Lower lobe of right lung (tissue), 2 donors: ENCODE measurements around the gene SLC35F3. TPM values are rescaled to one million over a fixed set of nuclear protein-coding genes. Genes with fewer than 3 reads are reported as not detected.
"Not testable (repeated sequence)": the region's sequence is repeated elsewhere in the genome, so short reads cannot be mapped to it uniquely, and the experiment has no call there.

Experiments used
- ATAC-seq, 2 donors: fragments of 200-7000 bp; cut with Tn5 transposase; one replicate each; pipeline ENCODE4 v1.9.1; 2020 to 2022; ENCODE audit warnings: mild to moderate bottlenecking in 2 of 2, moderate library complexity in 2 of 2
- DNase-seq: peaks from one replicate; pipeline ENCODE4 v3.0.0-alpha.2; 2020
- H3K27ac ChIP-seq: fragments of 200-600 bp; one replicate; pipeline ENCODE4 v1.8.0; 2022
- H3K27me3 ChIP-seq: fragments of 200-600 bp; one replicate; pipeline ENCODE4 v1.8.0; 2022; ENCODE audit warnings: low read depth
- H3K36me3 ChIP-seq: fragments of 200-600 bp; one replicate; pipeline ENCODE4 v1.8.0; 2022; ENCODE audit warnings: mild to moderate bottlenecking
- H3K4me1 ChIP-seq: fragments of 200-600 bp; one replicate; pipeline ENCODE4 v1.8.0; 2022
- H3K4me3 ChIP-seq: fragments of 200-600 bp; one replicate; pipeline ENCODE4 v1.8.0; 2022; ENCODE audit warnings: mild to moderate bottlenecking
- H3K9me3 ChIP-seq: fragments of 200-600 bp; one replicate; pipeline ENCODE4 v1.8.0; 2022
- intact Hi-C: fragments of 100-400 bp; cut with DNase I; formaldehyde crosslinking; loops from one replicate; pipeline ENCODE4 v1.11.0; 2022
- total RNA-seq: library from RNA; stranded (reverse); fragmentation: NEBNext Ultra II Directional; extraction: Animal tissue kit (Norgen Biotek cat#: 25700); gene quantifications from one replicate; pipeline ENCODE4 v1.2.1, GENCODE V29; 2021
- TF ChIP-seq, protein P1 (sequence below): fragments of 200-600 bp; IDR thresholded peaks from one replicate; pipeline ENCODE4 v1.8.0; 2022; ENCODE audit warnings: antibody characterized with exemption, mild to moderate bottlenecking
- donor health status: DM: no; HTN: yes; CAD: no; lungs with severe emphysema.

The SLC35F3 gene
- total RNA-seq, 1 donor from 2014 or later = 0.41 TPM

DNA sequence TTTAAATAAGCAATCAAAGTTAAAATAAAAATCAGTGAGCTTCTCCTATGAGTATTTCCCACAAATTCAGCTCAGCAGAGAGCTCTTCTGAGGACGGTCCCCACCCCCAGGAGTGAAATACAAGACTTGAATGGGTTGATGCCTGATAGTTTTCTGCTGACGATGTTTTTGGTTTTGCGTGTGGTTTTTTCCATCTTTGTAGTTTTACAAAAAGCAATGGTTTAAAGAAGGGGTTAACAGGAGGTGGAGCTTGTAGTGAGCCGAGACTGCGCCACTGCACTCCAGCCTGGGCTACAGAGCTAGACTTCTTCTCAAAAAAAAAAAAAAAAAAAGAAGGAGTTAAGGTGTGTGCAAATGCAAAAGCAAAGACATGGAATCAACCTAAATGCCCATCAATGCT, 297.1 kb downstream of the SLC35F3 start:
- TF ChIP-seq, protein P1, sequence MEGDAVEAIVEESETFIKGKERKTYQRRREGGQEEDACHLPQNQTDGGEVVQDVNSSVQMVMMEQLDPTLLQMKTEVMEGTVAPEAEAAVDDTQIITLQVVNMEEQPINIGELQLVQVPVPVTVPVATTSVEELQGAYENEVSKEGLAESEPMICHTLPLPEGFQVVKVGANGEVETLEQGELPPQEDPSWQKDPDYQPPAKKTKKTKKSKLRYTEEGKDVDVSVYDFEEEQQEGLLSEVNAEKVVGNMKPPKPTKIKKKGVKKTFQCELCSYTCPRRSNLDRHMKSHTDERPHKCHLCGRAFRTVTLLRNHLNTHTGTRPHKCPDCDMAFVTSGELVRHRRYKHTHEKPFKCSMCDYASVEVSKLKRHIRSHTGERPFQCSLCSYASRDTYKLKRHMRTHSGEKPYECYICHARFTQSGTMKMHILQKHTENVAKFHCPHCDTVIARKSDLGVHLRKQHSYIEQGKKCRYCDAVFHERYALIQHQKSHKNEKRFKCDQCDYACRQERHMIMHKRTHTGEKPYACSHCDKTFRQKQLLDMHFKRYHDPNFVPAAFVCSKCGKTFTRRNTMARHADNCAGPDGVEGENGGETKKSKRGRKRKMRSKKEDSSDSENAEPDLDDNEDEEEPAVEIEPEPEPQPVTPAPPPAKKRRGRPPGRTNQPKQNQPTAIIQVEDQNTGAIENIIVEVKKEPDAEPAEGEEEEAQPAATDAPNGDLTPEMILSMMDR = no peak
- peaks cover 3% of the 10 kb centered on the region for H3K9me3 ChIP-seq
- DNase-seq (no peak), ATAC-seq (no peak)
- no peaks in the 10 kb centered on the region for H3K36me3 ChIP-seq
- H3K27ac ChIP-seq = no peak overlapping the region
- intact Hi-C loops = no loop called here
- no peaks in the 10 kb centered on the region for H3K4me1 ChIP-seq
- no peaks in the 10 kb centered on the region for H3K27me3 ChIP-seq
- no peak overlapping the region for H3K4me3 ChIP-seq

DNA sequence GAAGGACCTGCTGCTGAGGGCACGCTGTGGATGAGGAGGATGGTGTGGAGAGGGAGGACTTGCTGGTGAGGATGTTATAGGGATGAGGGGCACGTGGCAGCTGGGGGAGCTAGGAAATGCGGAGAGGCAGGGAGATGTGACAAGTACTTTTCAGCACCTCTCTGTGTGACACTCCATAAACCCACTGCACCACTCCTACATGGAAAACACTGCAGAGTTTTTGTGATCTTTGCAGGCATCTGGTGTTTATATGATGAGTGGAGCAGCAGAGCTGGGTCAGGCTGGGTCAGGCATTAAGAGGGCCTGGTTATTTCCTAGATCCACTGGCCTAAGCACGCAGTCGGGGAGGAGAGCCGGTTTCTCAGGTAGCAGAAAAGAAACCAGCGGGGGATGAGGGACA, 301.5 kb downstream of the SLC35F3 start:
- ATAC-seq = no peak
- Histone ChIP-seq H3K4me1 (no peaks in the 10 kb centered on the region), H3K36me3 (no peaks in the 10 kb centered on the region), H3K27me3 (no peaks in the 10 kb centered on the region), H3K4me3 (no peak overlapping the region), H3K27ac (no peak overlapping the region), H3K9me3 (no peaks in the 10 kb centered on the region)
- DNase-seq = no peak
- intact Hi-C loops = no loop called here
- TF ChIP-seq, protein P1 = no peak

DNA sequence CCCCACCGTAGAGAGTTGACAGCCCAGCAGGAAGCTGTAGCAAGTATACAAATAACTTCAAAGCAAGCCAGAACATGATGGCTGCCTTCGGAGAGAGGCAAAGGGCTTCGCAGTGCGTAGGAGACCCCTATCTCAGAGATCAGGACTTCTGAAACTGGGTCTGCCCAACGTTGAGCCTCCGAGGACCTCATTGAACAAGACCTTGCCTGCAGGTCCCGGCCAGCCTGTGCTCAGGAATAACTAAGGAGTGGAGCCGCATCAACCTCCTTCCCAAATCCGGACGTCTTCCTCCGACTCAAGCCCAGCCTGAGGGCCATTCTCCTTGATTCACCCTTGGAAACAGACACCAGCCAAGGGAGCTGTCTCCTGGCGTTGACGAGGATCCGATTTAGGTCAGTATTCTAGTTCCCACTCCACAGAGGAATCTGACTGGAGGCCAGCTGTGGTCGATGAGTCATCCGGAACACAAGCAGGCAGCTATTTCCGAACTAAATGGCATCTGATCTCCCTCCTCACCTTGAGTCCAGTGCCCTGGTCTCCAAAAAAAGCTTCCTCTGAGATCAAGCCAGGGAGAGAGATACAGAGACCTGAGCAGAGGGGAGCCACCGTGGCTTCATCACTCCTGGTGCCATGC, 302.3 kb downstream of the SLC35F3 start:
- Histone ChIP-seq H3K36me3 (no peaks in the 10 kb centered on the region), H3K27ac (no peak overlapping the region), H3K9me3 (no peaks in the 10 kb centered on the region), H3K4me3 (no peak overlapping the region), H3K27me3 (no peaks in the 10 kb centered on the region), H3K4me1 (no peaks in the 10 kb centered on the region)
- ATAC-seq = no peak
- DNase-seq = no peak
- TF ChIP-seq, protein P1 = no peak
- intact Hi-C loops = no loop called here

DNA sequence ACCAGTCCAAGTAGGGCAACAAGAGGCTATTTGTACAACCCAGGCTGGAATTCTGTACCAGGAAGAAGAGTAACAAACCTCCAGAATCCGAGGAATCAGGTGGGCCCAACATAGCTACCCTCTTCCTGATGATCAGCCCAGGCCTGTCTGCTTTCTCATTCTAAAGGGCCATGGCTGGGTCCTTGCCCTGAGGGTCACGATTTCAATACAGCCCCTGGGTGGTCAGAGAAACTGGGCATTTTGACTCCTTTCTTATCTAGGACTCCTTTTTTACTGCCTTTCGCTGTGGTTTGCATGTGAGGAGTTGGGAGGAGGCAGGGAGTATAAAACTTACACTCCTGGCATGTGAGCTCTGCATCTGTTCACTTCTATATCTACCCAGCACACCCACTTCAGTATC, 303.9 kb downstream of the SLC35F3 start:
- ATAC-seq (no peak), DNase-seq (no peak)
- intact Hi-C loops = no loop called here
- no peaks in the 10 kb centered on the region for H3K27me3 ChIP-seq
- H3K9me3 ChIP-seq = no peaks in the 10 kb centered on the region
- H3K4me1 ChIP-seq = peaks cover 2% of the 10 kb centered on the region
- no peak overlapping the region for H3K27ac ChIP-seq
- no peaks in the 10 kb centered on the region for H3K36me3 ChIP-seq
- H3K4me3 ChIP-seq = no peak overlapping the region
- TF ChIP-seq, protein P1 = no peak

DNA sequence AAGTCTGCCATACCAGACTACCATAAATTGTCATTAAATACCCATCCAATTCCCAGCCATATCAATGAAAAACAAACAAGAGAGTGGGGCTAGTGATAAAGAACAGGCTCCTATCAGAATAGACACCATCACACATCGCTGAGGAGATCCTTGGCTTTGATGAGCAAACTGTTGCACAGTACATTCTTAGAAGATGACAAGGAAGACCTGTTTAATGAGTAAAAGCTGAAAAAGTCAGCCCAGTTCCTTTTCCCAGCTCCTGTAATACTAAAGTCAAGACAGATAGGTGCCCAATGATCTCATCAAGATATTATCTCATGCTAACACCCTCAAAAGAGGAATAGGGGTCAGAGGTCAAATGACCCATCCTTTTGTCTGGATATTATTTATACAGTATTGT, 304.3 kb downstream of the SLC35F3 start:
- intact Hi-C loops = no loop called here

DNA sequence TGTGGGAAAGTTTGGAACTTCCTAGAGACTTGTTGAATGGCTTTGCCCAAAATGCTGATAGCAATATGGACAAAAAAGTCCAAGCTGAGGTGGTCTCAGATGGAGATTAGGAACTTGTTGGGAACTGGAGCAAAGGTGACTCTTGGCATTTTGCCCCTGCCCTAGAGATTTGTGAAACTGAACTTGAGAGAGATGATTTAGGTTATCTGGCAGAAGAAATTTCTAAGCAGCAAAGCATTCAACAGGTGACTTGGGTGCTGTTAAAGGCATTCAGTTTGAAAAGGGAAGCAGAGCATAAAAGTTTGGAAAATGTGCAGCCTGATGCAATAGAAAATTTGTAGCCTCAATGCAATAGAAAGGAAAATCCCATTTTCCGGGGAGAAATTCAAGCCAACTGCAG, 306.0 kb downstream of the SLC35F3 start:
- ATAC-seq, intact Hi-C loops: not testable (repeated sequence)
- H3K4me1 ChIP-seq = peaks cover 15% of the 10 kb centered on the region

More for the DNA sequence above, 304.3 kb downstream of the SLC35F3 start:
- Histone ChIP-seq H3K4me3 (no peak overlapping the region), H3K36me3 (no peaks in the 10 kb centered on the region), H3K4me1 (peaks cover 6% of the 10 kb centered on the region), H3K27me3 (no peaks in the 10 kb centered on the region), H3K9me3 (no peaks in the 10 kb centered on the region), H3K27ac (no peak overlapping the region)
- TF ChIP-seq, protein P1 = no peak
- no peak for DNase-seq
- ATAC-seq = no peak

DNA sequence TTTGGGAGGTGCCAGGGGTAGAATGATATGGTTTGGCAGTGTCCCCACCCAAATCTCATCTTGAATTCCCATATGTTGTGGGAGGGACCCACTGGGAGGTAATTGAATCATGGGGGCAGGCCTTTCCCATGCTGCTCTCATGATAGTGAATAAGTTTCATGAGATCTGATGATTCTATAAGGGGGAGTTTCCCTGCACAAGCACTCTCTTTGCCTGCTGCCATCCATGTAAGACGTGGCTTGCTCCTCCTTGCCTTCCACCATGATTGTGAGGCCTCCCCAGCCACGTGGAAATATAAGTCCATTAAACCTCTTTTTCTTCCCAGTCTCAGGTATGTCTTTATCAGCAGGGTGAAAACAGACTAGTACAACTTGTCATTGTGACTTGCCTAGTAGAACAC, 307.4 kb downstream of the SLC35F3 start:
- DNase-seq, ATAC-seq, H3K4me3 ChIP-seq, H3K9me3 ChIP-seq, H3K36me3 ChIP-seq, H3K27ac ChIP-seq, intact Hi-C loops: not testable (repeated sequence)
- peaks cover 15% of the 10 kb centered on the region for H3K4me1 ChIP-seq
- H3K27me3 ChIP-seq = peaks cover 30% of the 10 kb centered on the region

More for the DNA sequence above, 306.0 kb downstream of the SLC35F3 start:
- H3K27ac ChIP-seq, H3K36me3 ChIP-seq, DNase-seq, H3K9me3 ChIP-seq, H3K4me3 ChIP-seq: not testable (repeated sequence)
- peaks cover 15% of the 10 kb centered on the region for H3K27me3 ChIP-seq
